ENCODE measurements around the gene RFX3.

DNA sequence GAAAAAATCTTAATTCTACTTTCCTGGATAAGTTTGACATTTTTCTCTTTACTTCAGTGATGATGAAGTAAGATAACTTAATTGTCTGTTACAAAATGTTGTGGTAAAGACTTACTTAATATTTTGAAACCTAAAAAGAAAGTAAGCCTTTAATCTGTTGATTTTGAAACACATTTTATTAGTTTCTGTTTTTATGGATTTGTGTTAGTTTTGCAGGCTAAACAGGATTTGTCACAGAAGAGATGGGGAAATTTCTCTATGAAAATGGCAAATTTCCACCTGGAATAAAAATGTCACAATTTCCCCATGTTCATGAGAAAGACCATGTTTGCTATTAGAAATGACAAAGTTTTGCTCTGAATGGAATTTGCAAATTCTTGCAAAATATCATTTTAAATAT, 237.1 kb downstream of the RFX3 start:
- TF ChIP-seq, protein P1, sequence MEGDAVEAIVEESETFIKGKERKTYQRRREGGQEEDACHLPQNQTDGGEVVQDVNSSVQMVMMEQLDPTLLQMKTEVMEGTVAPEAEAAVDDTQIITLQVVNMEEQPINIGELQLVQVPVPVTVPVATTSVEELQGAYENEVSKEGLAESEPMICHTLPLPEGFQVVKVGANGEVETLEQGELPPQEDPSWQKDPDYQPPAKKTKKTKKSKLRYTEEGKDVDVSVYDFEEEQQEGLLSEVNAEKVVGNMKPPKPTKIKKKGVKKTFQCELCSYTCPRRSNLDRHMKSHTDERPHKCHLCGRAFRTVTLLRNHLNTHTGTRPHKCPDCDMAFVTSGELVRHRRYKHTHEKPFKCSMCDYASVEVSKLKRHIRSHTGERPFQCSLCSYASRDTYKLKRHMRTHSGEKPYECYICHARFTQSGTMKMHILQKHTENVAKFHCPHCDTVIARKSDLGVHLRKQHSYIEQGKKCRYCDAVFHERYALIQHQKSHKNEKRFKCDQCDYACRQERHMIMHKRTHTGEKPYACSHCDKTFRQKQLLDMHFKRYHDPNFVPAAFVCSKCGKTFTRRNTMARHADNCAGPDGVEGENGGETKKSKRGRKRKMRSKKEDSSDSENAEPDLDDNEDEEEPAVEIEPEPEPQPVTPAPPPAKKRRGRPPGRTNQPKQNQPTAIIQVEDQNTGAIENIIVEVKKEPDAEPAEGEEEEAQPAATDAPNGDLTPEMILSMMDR (IDR thresholded peaks at IDR 0.05), result no peak
- TF ChIP-seq POLR2A (IDR thresholded peaks at IDR 0.05), result no peak
- no peak for TF ChIP-seq POLR2AphosphoS5 (IDR thresholded peaks at IDR 0.05)
